ENCODE data around the gene SMIM9.

SMIM9 gene

DNA sequence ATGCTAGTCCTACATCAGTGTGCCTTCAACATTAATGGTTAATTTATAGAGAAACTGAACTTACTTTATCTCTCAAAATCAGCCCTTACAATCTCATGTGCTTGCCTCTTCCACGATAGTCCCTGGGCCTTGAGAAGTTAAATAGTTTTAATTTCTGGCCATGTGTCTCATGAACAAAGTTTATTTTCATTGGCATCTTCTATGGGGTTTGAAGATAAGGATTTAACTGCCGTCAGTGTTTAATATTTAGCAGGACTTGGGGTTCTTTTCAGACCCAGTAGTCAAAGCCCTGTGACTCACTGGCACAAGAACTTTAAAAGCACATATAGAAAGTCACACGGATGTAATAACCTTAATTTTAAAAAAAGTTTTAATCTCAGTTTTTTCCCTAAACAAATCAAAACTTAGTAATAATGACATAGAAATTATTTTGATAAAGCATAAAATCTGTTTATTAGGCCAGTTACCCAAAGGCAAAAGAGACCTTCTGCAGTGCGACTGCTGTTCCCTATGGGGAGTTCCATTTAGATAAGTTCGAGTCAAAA, 19.1 kb downstream of the SMIM9 start:
- DNase-seq = no peak

DNA sequence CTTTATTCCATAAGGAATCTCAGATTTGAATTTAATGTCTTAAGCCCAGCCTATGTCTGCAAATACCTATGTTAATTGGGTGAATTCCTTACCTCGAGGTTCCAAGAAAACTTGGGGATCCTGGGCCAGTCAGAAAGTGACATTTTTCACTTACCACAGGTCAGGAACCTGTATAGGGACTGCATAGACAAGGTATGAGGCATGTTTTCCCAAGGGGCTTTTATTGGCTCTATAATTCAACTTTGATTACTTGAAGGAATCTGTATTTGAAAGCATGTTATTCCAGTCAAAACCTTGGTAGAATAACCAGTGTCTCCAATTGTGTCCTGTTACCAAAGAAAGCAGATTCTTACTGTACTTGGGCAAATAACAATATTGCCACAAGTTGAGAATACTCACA, 20.7 kb downstream of the SMIM9 start:
- DNase-seq = no peak

GRCh38 chrX:154812341-154813101, 21.9 kb downstream of the SMIM9 start:
- no peak for DNase-seq

DNA sequence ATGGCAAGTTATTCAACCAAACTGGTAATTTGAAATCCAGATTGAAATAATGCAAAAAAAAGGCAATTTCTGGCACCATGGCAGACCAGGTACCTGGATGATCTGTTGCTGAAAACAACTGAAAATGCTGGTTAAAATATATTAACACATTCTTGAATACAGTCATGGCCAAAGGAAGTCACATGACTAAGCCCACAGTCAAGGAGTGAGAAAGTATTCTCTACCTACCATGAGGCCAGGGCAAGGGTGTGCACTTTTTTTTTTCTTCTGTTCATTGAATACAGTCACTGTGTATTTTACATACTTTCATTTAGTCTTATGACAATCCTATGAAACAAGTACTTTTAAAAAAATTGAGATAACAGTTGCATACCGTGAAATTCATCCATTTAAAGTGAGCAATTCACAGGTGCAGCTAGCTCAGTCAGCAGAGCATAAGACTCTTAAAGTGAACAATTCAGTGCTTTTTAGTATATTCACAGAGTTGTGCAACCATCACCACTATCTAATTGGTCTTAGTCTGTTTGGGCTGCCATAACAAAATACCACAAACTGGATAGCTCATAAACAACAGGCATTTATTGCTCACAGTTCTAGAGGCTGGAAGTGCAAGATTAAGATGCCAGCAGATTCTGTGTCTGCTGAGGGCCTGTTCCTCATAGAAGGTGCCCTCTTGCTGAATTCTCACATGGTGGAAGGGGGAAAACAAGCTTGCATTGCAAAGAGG, 24.4 kb downstream of the SMIM9 start:
- no peak for DNase-seq

GRCh38 chrX:154806837-154807501, 27.5 kb downstream of the SMIM9 start:
- no peak for DNase-seq

DNA sequence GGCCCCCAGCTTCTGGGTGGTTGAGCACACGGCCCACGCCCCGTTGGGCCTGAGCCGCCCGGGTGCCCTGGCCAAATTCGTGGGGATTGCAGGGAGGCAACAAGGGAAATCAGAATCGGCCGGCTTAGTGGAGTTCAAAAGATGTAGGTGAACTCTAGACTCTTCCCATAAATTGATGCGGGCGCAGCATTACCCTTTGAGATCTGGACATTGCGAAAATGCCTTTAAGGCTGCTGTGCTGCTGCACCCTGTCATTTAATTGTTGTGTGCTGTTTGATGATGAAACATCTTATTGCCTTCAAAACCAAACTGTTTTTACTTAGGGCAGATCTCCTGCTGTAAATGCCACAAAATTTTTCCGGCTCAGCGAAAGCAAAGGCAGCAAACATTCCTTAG, 28.8 kb downstream of the SMIM9 start:
- DNase-seq = no peak

GRCh38 chrX:154804957-154805695, 29.3 kb downstream of the SMIM9 start, which contains the start of gene MPP1:
Gene MPP1 (minus strand): TSS chrX:154805485. CDS start chrX:154805373, 112 bp downstream.
- peak; percentile 76 for DNase-seq

DNA sequence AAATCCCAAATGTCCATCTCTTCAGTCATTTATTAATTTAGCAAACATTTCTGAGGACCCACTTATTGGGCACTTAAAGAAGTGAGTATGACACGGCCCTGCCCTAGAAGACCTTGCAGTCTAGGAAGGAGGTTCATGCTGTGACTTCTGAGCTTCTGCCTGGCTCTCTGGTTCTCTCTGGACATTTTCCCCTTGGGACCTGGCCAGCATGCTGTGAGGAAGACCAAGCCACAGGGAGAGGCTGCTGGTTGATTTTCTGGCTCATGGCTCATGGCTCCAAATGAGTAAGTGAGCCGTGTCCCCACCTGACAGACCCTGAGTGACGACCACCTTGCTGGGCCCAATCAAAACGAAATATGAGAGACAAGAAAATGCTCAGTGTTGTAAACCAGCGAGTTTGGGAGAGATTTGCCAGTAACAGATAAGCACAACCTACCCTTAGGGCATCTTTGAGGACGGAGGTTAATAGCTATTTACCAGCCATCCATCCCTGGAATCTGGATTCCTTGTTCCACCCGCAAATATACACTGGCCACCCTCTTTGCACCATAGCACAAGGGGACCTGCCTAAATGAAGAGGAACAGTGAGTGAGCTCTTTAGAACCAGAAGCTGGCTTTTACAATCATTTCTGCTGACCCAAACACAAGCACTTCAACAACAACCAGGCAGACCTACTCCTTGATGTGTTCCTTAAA, 30.1 kb downstream of the SMIM9 start:
- no peak for DNase-seq

DNA sequence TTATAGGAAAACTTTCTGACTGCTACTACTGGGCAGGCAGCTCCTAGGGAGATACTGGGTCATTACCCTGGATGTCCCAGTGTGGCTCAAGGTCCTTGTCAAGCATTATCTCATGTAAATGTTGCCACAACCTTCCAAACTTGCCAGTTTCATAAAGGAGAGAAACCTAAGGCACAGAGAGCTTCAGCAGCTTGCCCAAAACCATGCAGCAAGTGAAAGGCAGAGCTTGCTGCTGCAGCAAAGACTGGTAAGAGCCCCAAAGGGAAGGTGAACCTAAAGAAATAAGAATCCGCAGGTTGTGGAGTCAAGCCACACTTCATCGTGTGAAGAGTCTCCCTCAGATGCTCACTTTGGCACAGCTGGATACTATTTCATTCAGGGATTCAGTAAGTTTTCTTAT, 31.5 kb downstream of the SMIM9 start:
- DNase-seq = no peak

GRCh38 chrX:154800478-154801210, 33.8 kb downstream of the SMIM9 start:
- DNase-seq = no peak

GRCh38 chrX:154799556-154800348, 34.7 kb downstream of the SMIM9 start:
- no peak for DNase-seq

GRCh38 chrX:154797006-154797405, 37.5 kb downstream of the SMIM9 start:
- DNase-seq = no peak

GRCh38 chrX:154795016-154795415, 39.4 kb downstream of the SMIM9 start:
- DNase-seq = no peak

- no peak for DNase-seq
Measured at GRCh38 chrX:154793084-154793795, 41.2 kb downstream of the SMIM9 start.

- DNase-seq = no peak
Measured at GRCh38 chrX:154791939-154792338, 42.5 kb downstream of the SMIM9 start.

DNA sequence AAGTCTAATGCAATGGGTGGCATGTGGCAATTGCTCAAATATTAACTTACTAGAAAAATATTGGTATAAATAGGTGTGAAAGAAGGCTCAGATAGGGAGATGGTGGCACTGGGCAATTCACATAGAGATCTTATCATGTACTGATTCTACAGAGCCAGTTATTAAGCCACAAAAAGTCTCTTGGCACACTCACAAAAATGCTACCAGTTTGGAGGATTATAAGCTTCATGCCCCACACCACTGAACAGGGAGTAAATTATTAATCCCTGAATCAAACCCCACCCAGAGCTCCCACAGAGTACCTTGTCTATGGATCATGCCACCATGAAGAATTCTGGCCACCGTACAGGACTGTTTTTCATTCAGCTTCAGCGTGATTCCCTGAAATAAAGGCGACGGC, 43.0 kb downstream of the SMIM9 start:
- no peak for DNase-seq

DNA sequence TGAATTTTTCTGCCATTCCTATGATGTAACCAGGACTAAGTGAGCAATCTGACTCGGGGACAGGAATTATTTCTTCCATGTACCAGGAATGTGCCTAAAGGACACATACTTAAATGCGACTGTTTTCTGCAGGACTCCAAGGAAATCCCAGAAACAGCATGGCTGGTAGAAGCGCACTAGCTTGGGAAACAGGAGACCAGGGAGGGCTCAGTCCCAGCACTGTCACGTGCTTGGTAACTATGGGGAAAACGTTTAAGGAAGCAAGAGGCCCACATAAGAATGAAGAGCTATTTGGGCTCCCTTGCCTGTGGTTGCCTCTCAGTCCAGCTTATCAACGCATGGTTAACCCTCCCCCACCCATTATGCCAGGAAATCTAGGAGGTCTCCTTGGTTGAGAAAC, 48.7 kb downstream of the SMIM9 start:
- no peak for DNase-seq

GRCh38 chrX:154784149-154784995, 50.1 kb downstream of the SMIM9 start:
- no peak for DNase-seq

DNA sequence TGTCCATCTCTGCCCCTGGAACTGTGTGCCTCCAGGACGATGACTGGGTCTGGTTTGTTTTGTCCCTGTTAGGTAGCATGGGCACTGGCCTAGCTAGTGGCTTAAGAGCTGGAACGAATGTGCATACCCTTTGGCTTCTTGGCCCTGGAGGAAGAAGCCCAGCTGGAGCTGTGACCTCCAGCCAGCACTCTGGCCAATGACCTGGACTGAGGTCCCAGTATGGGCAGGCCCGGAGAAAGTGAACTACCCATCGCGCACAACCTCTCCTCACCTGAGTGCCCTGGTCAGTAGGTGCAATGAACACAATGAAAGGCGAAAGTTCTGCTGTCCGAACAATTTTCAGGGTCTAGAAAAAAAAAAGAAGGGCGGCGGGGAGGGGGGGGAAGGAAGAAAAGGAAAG, 53.5 kb downstream of the SMIM9 start:
- no peak for DNase-seq
